OCI-LY7 (cell line): ENCODE data around the gene KCNIP3. TPM values are rescaled to one million over a fixed set of nuclear protein-coding genes. Genes with fewer than 3 reads are reported as not detected.

Experiments used
- BruUV-seq: library from RNA; stranded (reverse); fragments of 400-500 nt; replicated peaks from 2 replicates; lab custom pipeline; 2021; lab: Mats Ljungman, UMichigan
- CTCF ChIA-PET: fragments of 300-600 bp; sonication (Branson Sonifier 250); formaldehyde crosslinking; loops from one replicate; lab custom pipeline; 2022; ENCODE audit warnings: antibody characterized with exemption; ENCODE audit not compliant: unreplicated experiment; lab: Charles Lee
- POLR2A ChIA-PET: fragments of 300-600 bp; sonication (Branson Sonifier 250); formaldehyde crosslinking; loops from one replicate; lab custom pipeline; 2022; ENCODE audit warnings: antibody characterized with exemption; lab: Charles Lee
- DNase-seq: peaks from one replicate; pipeline ENCODE4 v3.0.0-alpha.2; 2015; ENCODE audit warnings: low spot score
- H2AFZ ChIP-seq: fragments of 200-600 bp; sonication (generic), shearing (Covaris generic); 2 replicates; pipeline ENCODE4 v1.6.1; 2014; ENCODE audit warnings: mild to moderate bottlenecking, antibody characterized with exemption, low read length, moderate library complexity
- H3K27ac ChIP-seq: fragments of 200-600 bp; sonication (generic); 2 replicates; pipeline ENCODE4 v1.5.1; 2014; ENCODE audit warnings: mixed run types, low read depth, mild to moderate bottlenecking, moderate library complexity, low read length, inconsistent platforms; ENCODE audit not compliant: poor library complexity, severe bottlenecking
- H3K36me3 ChIP-seq: fragments of 200-600 bp; sonication (generic); 2 replicates; pipeline ENCODE4 v1.6.1; 2014; ENCODE audit warnings: mild to moderate bottlenecking, antibody characterized with exemption, low read length, moderate library complexity, mixed read lengths; ENCODE audit not compliant: insufficient read depth
- H3K4me1 ChIP-seq: fragments of 200-600 bp; sonication (generic); 2 replicates; pipeline ENCODE4 v1.5.1; 2014; ENCODE audit warnings: mild to moderate bottlenecking, low read length; ENCODE audit not compliant: insufficient read depth, poor library complexity, severe bottlenecking
- H3K4me2 ChIP-seq: fragments of 200-600 bp; sonication (generic); 2 replicates; pipeline ENCODE4 v1.6.1; 2014; ENCODE audit warnings: mild to moderate bottlenecking, low read length
- H3K4me3 ChIP-seq: fragments of 200-600 bp; sonication (generic); 2 replicates; pipeline ENCODE4 v1.5.1; 2014; ENCODE audit warnings: mild to moderate bottlenecking, low read depth, low read length; ENCODE audit not compliant: poor library complexity, severe bottlenecking
- H3K79me2 ChIP-seq: fragments of 200-600 bp; sonication (generic); 2 replicates; pipeline ENCODE4 v1.6.1; 2016; ENCODE audit warnings: low read depth, mild to moderate bottlenecking, low read length, moderate library complexity, mixed read lengths; ENCODE audit not compliant: insufficient read depth
- H3K9me2 ChIP-seq: fragments of 200-600 bp; sonication (generic); 2 replicates; pipeline ENCODE4 v1.6.1; 2016; ENCODE audit warnings: mild to moderate bottlenecking, low read length, mixed read lengths; ENCODE audit not compliant: insufficient read depth
- H3K9me3 ChIP-seq: fragments of 200-600 bp; sonication (generic); 2 replicates; pipeline ENCODE4 v1.6.1; 2014; ENCODE audit warnings: mild to moderate bottlenecking, mixed run types, low read length, mixed read lengths
- H4K20me1 ChIP-seq: fragments of 200-600 bp; sonication (generic); 2 replicates; pipeline ENCODE4 v1.6.1; 2014; ENCODE audit warnings: mild to moderate bottlenecking, antibody characterized with exemption, low read length, moderate library complexity, mixed read lengths; ENCODE audit not compliant: insufficient read depth
- CTCF ChIP-seq: fragments of 200-600 bp; sonication (generic); conservative IDR thresholded peaks from 2 replicates; pipeline ENCODE4 v1.5.1; 2014; ENCODE audit warnings: mild to moderate bottlenecking, antibody characterized with exemption, low read length, moderate library complexity, mixed read lengths
- EZH2phosphoT487 ChIP-seq: fragments of 200-600 bp; sonication (generic); IDR thresholded peaks from 2 replicates; pipeline ENCODE4 v1.6.1; 2018; ENCODE audit warnings: low read depth, borderline replicate concordance, mild to moderate bottlenecking, mixed run types, antibody characterized with exemption, low read length, moderate library complexity, mixed read lengths
- intact Hi-C: fragments of 100-400 bp; cut with micrococcal nuclease; formaldehyde crosslinking; loops from one replicate; pipeline ENCODE4 v1.10.0; 2022; ENCODE audit not compliant: unreplicated experiment
- total RNA-seq, 2 experiments: library from RNA; depleted of rRNA in 1 of 2; stranded (reverse); fragments of >200 nt in 1 of 2; shearing (Covaris generic) in 1 of 2; gene quantifications; 2 replicates each; pipeline ENCODE4 v1.2.3, GENCODE V29; 2014 to 2022

Gene KCNIP3
- total RNA-seq, 2 experiments from 2014 or later = not detected

DNA sequence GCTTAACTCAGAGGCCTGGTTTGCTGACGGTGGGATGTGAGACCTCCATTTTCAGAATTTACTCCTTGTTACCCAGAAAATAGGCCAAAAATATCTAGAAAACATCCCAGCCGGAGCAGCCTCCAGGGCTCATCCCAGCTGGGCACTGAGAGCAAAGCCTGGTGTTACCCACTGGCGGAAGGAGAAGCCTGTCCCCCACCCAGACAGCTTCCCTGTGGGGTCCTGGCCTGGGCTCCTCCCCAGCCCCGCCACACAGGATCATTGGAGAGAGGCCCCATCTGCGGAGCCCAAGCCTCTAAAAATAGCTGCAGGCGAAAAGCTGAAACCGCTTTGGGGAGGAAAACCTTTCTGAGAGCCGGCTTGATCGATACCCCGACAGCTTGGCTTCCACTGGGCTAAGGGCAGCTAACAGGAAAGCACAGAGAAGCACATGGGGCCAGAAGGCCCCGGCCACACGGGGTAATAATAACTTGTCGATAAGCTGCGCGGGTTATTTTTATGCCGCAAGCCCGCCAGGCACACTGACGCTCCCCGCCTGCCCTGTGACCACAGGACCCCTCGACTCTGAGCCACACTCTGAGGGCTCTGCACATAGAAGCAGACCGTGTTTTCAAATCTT lies 78.5 kb downstream of the KCNIP3 start:
- intact Hi-C loops = no loop called here
- BruUV-seq = no TSS peak

GRCh38 chr2:95376311-95377215 lies 79.4 kb downstream of the KCNIP3 start:
- no peak overlapping the region for H3K27ac ChIP-seq
- intact Hi-C loops = no loop called here
- CTCF ChIA-PET = no interaction called here
- no peak for DNase-seq
- no peaks in the 10 kb centered on the region for H3K4me1 ChIP-seq
- H4K20me1 ChIP-seq = no peaks in the 10 kb centered on the region
- no TSS peak for BruUV-seq
- H3K79me2 ChIP-seq = no peaks in the 10 kb centered on the region
- no peaks in the 10 kb centered on the region for H3K36me3 ChIP-seq
- no peak for TF ChIP-seq CTCF
- no peak overlapping the region for H2AFZ ChIP-seq
- H3K4me3 ChIP-seq = no peak overlapping the region
- H3K9me2 ChIP-seq = no peaks in the 10 kb centered on the region
- no peaks in the 10 kb centered on the region for H3K9me3 ChIP-seq
- no peak overlapping the region for H3K4me2 ChIP-seq
- POLR2A ChIA-PET = no interaction called here

More for the DNA sequence above, 78.5 kb downstream of the KCNIP3 start:
- CTCF ChIA-PET = no interaction called here
- no peaks in the 10 kb centered on the region for H3K9me3 ChIP-seq
- no peak overlapping the region for H3K4me3 ChIP-seq
- POLR2A ChIA-PET = interaction anchor here (0.6 kb wide), 1 partner anchor 11 kb away, joined by 3 read pairs; no protein-coding TSS in a partner anchor
- no peak overlapping the region for H3K27ac ChIP-seq
- no peak for DNase-seq
- TF ChIP-seq EZH2phosphoT487 (no peak), CTCF (no peak)
- no peaks in the 10 kb centered on the region for H3K36me3 ChIP-seq
- no peaks in the 10 kb centered on the region for H3K9me2 ChIP-seq
- H3K4me2 ChIP-seq = no peak overlapping the region
- no peaks in the 10 kb centered on the region for H3K79me2 ChIP-seq
- H2AFZ ChIP-seq = no peak overlapping the region
- H4K20me1 ChIP-seq = no peaks in the 10 kb centered on the region
- H3K4me1 ChIP-seq = no peaks in the 10 kb centered on the region
